Type B pancreatic cell (in vitro differentiated cells): ENCODE data around the gene NCKAP1. TPM values are rescaled to one million over a fixed set of nuclear protein-coding genes. Genes with fewer than 3 reads are reported as not detected.

Experiments
- DNase-seq: peaks from one replicate; pipeline ENCODE4 v3.0.0; 2021; ENCODE audit warnings: mixed read lengths; ENCODE audit not compliant: unreplicated experiment; ENCODE audit errors: extremely low spot score
- H3K27ac Mint-ChIP-seq: 2 replicates; pipeline ENCODE4 v1.8.0; 2021; ENCODE audit warnings: mild to moderate bottlenecking, mixed read lengths
- H3K27me3 Mint-ChIP-seq: 2 replicates; pipeline ENCODE4 v1.8.0; 2021; ENCODE audit warnings: mixed read lengths
- H3K36me3 Mint-ChIP-seq: 2 replicates; pipeline ENCODE4 v1.8.0; 2021; ENCODE audit warnings: mixed read lengths
- H3K4me1 Mint-ChIP-seq: one replicate; pipeline ENCODE4 v1.8.0; 2021; ENCODE audit warnings: mixed read lengths; ENCODE audit not compliant: unreplicated experiment
- H3K4me3 Mint-ChIP-seq: 2 replicates; pipeline ENCODE4 v1.8.0; 2021; ENCODE audit warnings: mild to moderate bottlenecking, mixed read lengths
- H3K9me3 Mint-ChIP-seq: 2 replicates; pipeline ENCODE4 v1.8.0; 2021; ENCODE audit warnings: mixed read lengths
- CTCF ChIP-seq: fragments of 200-600 bp; sonication (generic); conservative IDR thresholded peaks from 2 replicates; pipeline ENCODE4 v1.5.0; 2021; ENCODE audit warnings: antibody characterized with exemption, mild to moderate bottlenecking
- total RNA-seq: library from RNA; stranded (reverse); gene quantifications from 2 replicates; pipeline ENCODE4 v1.2.1, GENCODE V29; 2021; ENCODE audit warnings: low replicate concordance

NCKAP1 gene
- total RNA-seq, 1 donor from 2014 or later, result 104 TPM

- H3K4me1 Mint-ChIP-seq, result peaks cover 7% of the 10 kb centered on the region
- no peaks in the 10 kb centered on the region for H3K9me3 Mint-ChIP-seq
- H3K27me3 Mint-ChIP-seq, result no peaks in the 10 kb centered on the region
- no peak for DNase-seq
- H3K36me3 Mint-ChIP-seq, result peaks cover 33% of the 10 kb centered on the region
- no peak for TF ChIP-seq CTCF
- H3K27ac Mint-ChIP-seq, result no peak overlapping the region
- no peak overlapping the region for H3K4me3 Mint-ChIP-seq
Measured at GRCh38 chr2:182949052-182949451, 89.2 kb downstream of the NCKAP1 start.

GRCh38 chr2:182946958-182947369 is 91.3 kb downstream of the NCKAP1 start:
- Mint-ChIP-seq H3K27me3 (no peaks in the 10 kb centered on the region), H3K4me3 (no peak overlapping the region), H3K9me3 (no peaks in the 10 kb centered on the region), H3K27ac (no peak overlapping the region), H3K36me3 (peaks cover 25% of the 10 kb centered on the region), H3K4me1 (peaks cover 10% of the 10 kb centered on the region)
- no peak for DNase-seq
- no peak for TF ChIP-seq CTCF

GRCh38 chr2:182943339-182943738 is 94.9 kb downstream of the NCKAP1 start:
- Mint-ChIP-seq H3K4me3 (no peak overlapping the region), H3K27ac (no peak overlapping the region), H3K9me3 (no peaks in the 10 kb centered on the region), H3K36me3 (peaks cover 36% of the 10 kb centered on the region), H3K4me1 (peaks cover 22% of the 10 kb centered on the region), H3K27me3 (no peaks in the 10 kb centered on the region)
- DNase-seq, result no peak
- TF ChIP-seq CTCF, result no peak

- no peaks in the 10 kb centered on the region for H3K9me3 Mint-ChIP-seq
- no peak overlapping the region for H3K4me3 Mint-ChIP-seq
- H3K27ac Mint-ChIP-seq, result no peak overlapping the region
- H3K36me3 Mint-ChIP-seq, result peaks cover 41% of the 10 kb centered on the region
- no peak for DNase-seq
- H3K4me1 Mint-ChIP-seq, result peaks cover 22% of the 10 kb centered on the region
- H3K27me3 Mint-ChIP-seq, result no peaks in the 10 kb centered on the region
- TF ChIP-seq CTCF, result no peak
Measured at GRCh38 chr2:182942756-182943155, 95.5 kb downstream of the NCKAP1 start.

DNA sequence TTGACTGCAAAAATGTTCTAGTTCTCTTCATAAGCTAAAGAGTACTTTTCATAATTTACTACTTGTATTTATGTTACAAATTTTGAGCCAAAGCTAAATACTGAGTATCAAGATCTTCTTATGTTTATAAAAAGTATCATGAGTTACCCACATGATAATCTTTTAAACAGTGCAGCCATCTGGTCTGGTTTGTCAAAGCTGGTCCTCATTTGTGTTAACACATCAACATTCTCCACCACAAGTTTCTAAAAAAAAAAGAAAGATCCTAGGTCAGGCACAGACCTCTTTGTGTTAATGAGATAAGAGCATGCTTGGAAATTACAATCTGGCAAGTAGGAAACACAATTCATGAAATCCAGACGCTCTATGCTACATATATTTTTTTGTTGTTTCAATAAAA is 96.3 kb downstream of the NCKAP1 start:
- H3K27me3 Mint-ChIP-seq, result no peaks in the 10 kb centered on the region
- H3K4me1 Mint-ChIP-seq, result peaks cover 20% of the 10 kb centered on the region
- no peak overlapping the region for H3K27ac Mint-ChIP-seq
- no peaks in the 10 kb centered on the region for H3K9me3 Mint-ChIP-seq
- H3K36me3 Mint-ChIP-seq, result peaks cover 45% of the 10 kb centered on the region
- TF ChIP-seq CTCF, result no peak
- H3K4me3 Mint-ChIP-seq, result no peak overlapping the region
- no peak for DNase-seq

DNA sequence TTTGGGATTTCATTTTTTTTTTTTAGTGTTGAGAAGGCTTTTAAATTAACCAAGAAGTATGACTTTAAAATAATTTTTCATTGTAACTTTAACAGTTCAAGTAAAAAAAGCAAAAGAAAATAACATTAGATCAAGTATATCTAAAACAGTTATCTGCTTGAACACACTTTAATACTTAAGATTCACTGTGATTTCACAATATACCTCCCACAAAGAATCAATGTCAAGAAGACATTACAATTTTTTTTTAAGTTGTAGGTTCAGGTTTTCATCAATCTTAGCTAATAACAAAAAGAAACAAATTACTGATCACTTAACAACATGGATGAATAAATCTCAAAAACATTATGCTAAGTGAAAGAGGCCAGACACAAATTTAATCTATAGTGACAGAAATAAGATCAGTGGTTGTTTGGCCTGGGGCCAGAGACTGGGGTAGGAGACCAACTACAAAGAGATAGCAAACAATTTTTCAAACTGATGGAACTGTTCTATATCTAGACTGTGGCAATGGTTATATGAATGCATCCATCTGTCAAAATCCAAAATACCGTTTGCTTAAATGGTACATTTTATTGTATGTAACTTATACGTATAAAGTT is 97.0 kb downstream of the NCKAP1 start:
- Mint-ChIP-seq H3K4me3 (no peak overlapping the region), H3K36me3 (peaks cover 42% of the 10 kb centered on the region), H3K27ac (no peak overlapping the region), H3K9me3 (no peaks in the 10 kb centered on the region), H3K27me3 (no peaks in the 10 kb centered on the region), H3K4me1 (peaks cover 15% of the 10 kb centered on the region)
- DNase-seq, result no peak
- no peak for TF ChIP-seq CTCF
